HG02678 (cell line): ENCODE results near the gene DYNLT2.

Experiments used
- ATAC-seq: cut with Tn5 transposase; IDR thresholded peaks from one replicate; pipeline ENCODE4 v1.9.1; 2021; ENCODE audit warnings: mild to moderate bottlenecking, moderate library complexity; ENCODE audit not compliant: unreplicated experiment

DYNLT2 gene

GRCh38 chr6:169738976-169739529 lies 12.3 kb downstream of the DYNLT2 start:
- no peak for ATAC-seq

GRCh38 chr6:169738204-169738975 lies 13.0 kb downstream of the DYNLT2 start:
- no peak for ATAC-seq

- ATAC-seq: no peak
These were observed 21.4 kb downstream of the DYNLT2 start for GRCh38 chr6:169729961-169730360.

GRCh38 chr6:169726963-169727362 lies 24.4 kb downstream of the DYNLT2 start:
- no peak for ATAC-seq

- ATAC-seq: no peak
These were observed 25.3 kb downstream of the DYNLT2 start for GRCh38 chr6:169726049-169726400.

- ATAC-seq: peak; percentile 8
These were observed 26.0 kb downstream of the DYNLT2 start for GRCh38 chr6:169725125-169726048.

GRCh38 chr6:169724494-169725124 lies 26.8 kb downstream of the DYNLT2 start, which contains the start of gene PHF10:
Gene PHF10, minus strand, starts transcription at chr6:169724500. Its CDS starts 569 bp downstream, at chr6:169723931.
- ATAC-seq: peak; percentile 45

GRCh38 chr6:169723991-169724493 lies 27.3 kb downstream of the DYNLT2 start:
- peak; percentile 48 for ATAC-seq

- peak; percentile 31 for ATAC-seq
These were observed 28.0 kb downstream of the DYNLT2 start for GRCh38 chr6:169723200-169723909.

- peak; percentile 17 for ATAC-seq
These were observed 28.8 kb downstream of the DYNLT2 start for GRCh38 chr6:169722362-169723199.

- no peak for ATAC-seq
These were observed 31.0 kb downstream of the DYNLT2 start for GRCh38 chr6:169720207-169720855.

GRCh38 chr6:169719117-169719516 lies 32.3 kb downstream of the DYNLT2 start:
- no peak for ATAC-seq

GRCh38 chr6:169714595-169714994 lies 36.8 kb downstream of the DYNLT2 start:
- no peak for ATAC-seq

GRCh38 chr6:169714178-169714577 lies 37.2 kb downstream of the DYNLT2 start:
- no peak for ATAC-seq

- ATAC-seq: no peak
These were observed 41.4 kb downstream of the DYNLT2 start for GRCh38 chr6:169710009-169710408.

GRCh38 chr6:169709293-169709692 lies 42.1 kb downstream of the DYNLT2 start:
- ATAC-seq: no peak

- no peak for ATAC-seq
These were observed 43.6 kb downstream of the DYNLT2 start for GRCh38 chr6:169707772-169708171.

- peak; percentile 6 for ATAC-seq
These were observed 48.5 kb downstream of the DYNLT2 start for GRCh38 chr6:169702840-169703246.
